Common myeloid progenitor, CD34-positive (primary cell): Measurements from ENCODE around the gene CTBP2.
A peak's percentile ranks its signal among the peaks of the same experiment; 100 is the strongest.
"Not testable (repeated sequence)": the region's sequence is repeated elsewhere in the genome, so short reads cannot be mapped to it uniquely, and the experiment has no call there.

Source experiments
- CTCF ChIA-PET: fragments of 350-600 bp; sonication (Branson Sonifier 250); formaldehyde crosslinking; loops from one replicate; lab custom pipeline; 2021; ENCODE audit warnings: antibody characterized with exemption; lab: Charles Lee
- POLR2A ChIA-PET: fragments of 350-600 bp; sonication (Branson Sonifier 250); formaldehyde crosslinking; loops from one replicate; lab custom pipeline; 2021; ENCODE audit warnings: antibody characterized with exemption; lab: Charles Lee
- DNase-seq, 3 donors: peaks; one replicate each; pipeline versions ENCODE4 v3.0.0 to v3.0.0-alpha.2; 2013
- H3K27ac ChIP-seq, 2 experiments: 1 replicate in 1 of 2; 2 replicates in 1 of 2; pipeline ENCODE4 v1.7.0; 2013; ENCODE audit warnings: inconsistent platforms in 2 of 2, low read length in 2 of 2, mild to moderate bottlenecking in 2 of 2, low read depth in 1 of 2, moderate library complexity in 1 of 2; ENCODE audit not compliant: severe bottlenecking in 2 of 2, insufficient read depth in 1 of 2, poor library complexity in 1 of 2
- H3K27me3 ChIP-seq, 5 experiments: replicated peaks in 2 of 5; 1 replicate in 3 of 5; 2 replicates in 2 of 5; pipeline versions ENCODE4 v1.6.1 to v1.7.0; 2013; ENCODE audit warnings: low read length in 4 of 5, mild to moderate bottlenecking in 2 of 5, moderate library complexity in 2 of 5, inconsistent platforms in 1 of 5; ENCODE audit not compliant: insufficient read depth in 5 of 5, control insufficient read depth in 4 of 5
- H3K36me3 ChIP-seq, 4 experiments: 1 replicate in 2 of 4; 2 replicates in 2 of 4; pipeline versions ENCODE4 v1.6.1 to v1.7.0; 2013; ENCODE audit warnings: low read length in 3 of 4, control low read depth in 1 of 4, mild to moderate bottlenecking in 1 of 4; ENCODE audit not compliant: control insufficient read depth in 4 of 4, insufficient read depth in 4 of 4
- H3K4me1 ChIP-seq, 4 experiments: 1 replicate in 3 of 4; 2 replicates in 1 of 4; pipeline versions ENCODE4 v1.6.1 to v1.7.1; 2013; ENCODE audit warnings: low read length in 3 of 4, mild to moderate bottlenecking in 3 of 4, control low read depth in 1 of 4, inconsistent platforms in 1 of 4, moderate library complexity in 1 of 4; ENCODE audit not compliant: control insufficient read depth in 4 of 4, insufficient read depth in 4 of 4; ENCODE audit errors: control extremely low read depth in 1 of 4
- H3K4me3 ChIP-seq, 7 experiments: 1 replicate in 4 of 7; 2 replicates in 3 of 7; pipeline versions ENCODE4 v1.5.1 to v1.7.0; 2013; ENCODE audit warnings: mild to moderate bottlenecking in 7 of 7, low read length in 6 of 7, moderate library complexity in 6 of 7, inconsistent platforms in 2 of 7, low read depth in 2 of 7, control low read depth in 1 of 7; ENCODE audit not compliant: insufficient read depth in 4 of 7, control insufficient read depth in 1 of 7; ENCODE audit errors: extremely low read depth in 1 of 7
- H3K9me3 ChIP-seq, 5 experiments: 1 replicate in 4 of 5; 2 replicates in 1 of 5; pipeline versions ENCODE4 v1.6.1 to v1.7.1; 2013; ENCODE audit warnings: low read length in 4 of 5, mild to moderate bottlenecking in 2 of 5, inconsistent platforms in 1 of 5, low read depth in 1 of 5, moderate library complexity in 1 of 5; ENCODE audit not compliant: control insufficient read depth in 4 of 5, insufficient read depth in 2 of 5; ENCODE audit errors: control extremely low read depth in 1 of 5
- WGBS: methylation state at CpG from one replicate; pipeline ENCODE4 v1.1.5; 2013; ENCODE audit not compliant: insufficient coverage; 5-methylcytosine and 5-hydroxymethylcytosine counted together

The CTBP2 gene

DNA sequence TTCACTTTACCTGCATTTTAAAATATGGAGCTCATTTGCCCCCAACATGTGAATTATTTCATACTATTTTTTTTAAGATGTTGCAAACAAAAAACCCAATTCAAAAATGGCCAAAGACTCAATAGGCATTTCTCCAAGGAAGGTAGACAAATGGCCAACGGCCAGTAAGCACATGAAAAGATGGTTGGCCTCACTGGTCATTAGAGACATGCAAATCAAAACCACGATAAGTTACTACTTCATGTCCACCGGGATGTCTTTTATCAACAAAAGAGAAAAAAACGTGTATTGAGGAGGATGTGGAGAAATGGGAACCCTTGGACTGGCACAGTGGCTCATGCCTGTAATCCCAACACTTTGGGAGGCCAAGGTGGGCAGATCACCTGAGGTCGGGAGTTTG, 3.4 kb upstream of the CTBP2 start:
- Histone ChIP-seq H3K4me3 (no peak overlapping the region), H3K36me3 (no peaks in the 10 kb centered on the region), H3K9me3 (no peaks in the 10 kb centered on the region), H3K27ac (no peak overlapping the region), H3K27me3 (no peaks in the 10 kb centered on the region), H3K4me1 (peaks cover 0 to 11% (median 10%) of the 10 kb centered on the region in 4 experiments)
- DNase-seq = no peak
- WGBS = 87% methylated on average over 3 of the region's 5 CpGs
- POLR2A ChIA-PET = no interaction called here
- CTCF ChIA-PET = no interaction called here

DNA sequence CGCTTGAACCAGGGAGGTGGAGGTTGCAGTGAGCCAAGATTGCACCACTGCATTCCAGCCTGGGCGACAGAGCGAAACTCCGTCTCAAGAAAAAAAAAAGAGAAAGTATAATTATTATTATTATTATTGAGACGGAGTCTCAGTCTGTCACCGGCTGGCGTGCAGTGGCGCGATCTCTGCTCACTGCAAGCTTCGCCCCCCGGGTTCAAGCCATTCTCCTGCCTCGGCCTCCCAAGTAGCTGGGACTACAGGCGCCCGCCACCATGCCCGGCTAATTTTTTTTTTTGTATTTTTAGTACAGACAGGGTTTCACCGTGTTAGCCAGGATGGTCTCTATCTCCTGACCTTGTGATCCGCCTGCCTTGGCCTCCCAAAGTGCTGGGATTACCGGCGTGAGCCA, 2.9 kb upstream of the CTBP2 start:
- DNase-seq, POLR2A ChIA-PET, H3K36me3 ChIP-seq, H3K27me3 ChIP-seq, H3K27ac ChIP-seq, H3K9me3 ChIP-seq, H3K4me3 ChIP-seq: not testable (repeated sequence)
- peaks cover 0 to 14% (median 12%) of the 10 kb centered on the region in 4 experiments for H3K4me1 ChIP-seq
- WGBS = 99% methylated on average over 8 of the region's 19 CpGs
- CTCF ChIA-PET = interaction anchor here (1.4 kb wide), 1 partner anchor 80 kb away, joined by 3 read pairs; no protein-coding TSS in a partner anchor

- POLR2A ChIA-PET = no interaction called here
These were observed 2.0 kb upstream of the CTBP2 start for GRCh38 chr10:125162120-125162931.

DNA sequence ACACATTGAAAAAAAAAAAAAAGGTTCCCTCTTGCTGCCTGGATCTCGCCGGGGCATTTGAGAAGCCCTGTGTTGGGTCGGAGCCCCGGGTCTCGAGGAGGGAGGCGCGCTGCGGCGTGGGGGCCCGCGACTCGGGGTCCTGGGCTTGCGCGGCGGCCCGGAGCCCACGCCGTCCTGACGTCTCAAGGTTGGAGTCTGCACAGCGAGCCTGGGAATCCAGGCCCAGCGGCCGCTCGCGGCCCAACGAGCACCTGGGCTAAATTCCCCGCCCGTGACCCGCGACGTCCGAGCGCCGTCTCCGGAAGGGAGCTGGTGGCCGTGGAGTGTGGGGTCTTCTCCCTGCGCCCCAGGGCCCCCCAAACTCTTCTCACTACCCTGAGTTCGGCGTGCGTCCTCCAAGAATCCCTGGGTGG, 1.4 kb upstream of the CTBP2 start:
- no peak for DNase-seq
- ChIA-PET POLR2A (no interaction called here), CTCF (no interaction called here)
- Histone ChIP-seq H3K9me3 (no peaks in the 10 kb centered on the region), H3K4me1 (peaks cover 13 to 30% (median 25%) of the 10 kb centered on the region in 4 experiments), H3K27me3 (no peaks in the 10 kb centered on the region), H3K36me3 (no peaks in the 10 kb centered on the region), H3K27ac (peak overlapping the region; percentile 25 to 82), H3K4me3 (peak overlapping the region; percentile 70 to 89 (median 80))
- under 1% methylated on average over 23 of the region's 39 CpGs for WGBS

More at GRCh38 chr10:125162120-125162931, 2.0 kb upstream of the CTBP2 start:
- H3K4me1 ChIP-seq = peaks cover 9 to 23% (median 19%) of the 10 kb centered on the region in 4 experiments
- CTCF ChIA-PET = interaction anchor here (1.4 kb wide), 1 partner anchor 79 kb away, joined by 3 read pairs; no protein-coding TSS in a partner anchor
- WGBS = 58% methylated on average over 46 of the region's 51 CpGs
- no peaks in the 10 kb centered on the region for H3K9me3 ChIP-seq
- peak overlapping the region; percentile 70 to 89 (median 80) for H3K4me3 ChIP-seq
- peak in 1 of 3 donors; percentile 31 for DNase-seq
- peak overlapping the region; percentile 25 to 82 for H3K27ac ChIP-seq
- no peaks in the 10 kb centered on the region for H3K36me3 ChIP-seq
- no peaks in the 10 kb centered on the region for H3K27me3 ChIP-seq

DNA sequence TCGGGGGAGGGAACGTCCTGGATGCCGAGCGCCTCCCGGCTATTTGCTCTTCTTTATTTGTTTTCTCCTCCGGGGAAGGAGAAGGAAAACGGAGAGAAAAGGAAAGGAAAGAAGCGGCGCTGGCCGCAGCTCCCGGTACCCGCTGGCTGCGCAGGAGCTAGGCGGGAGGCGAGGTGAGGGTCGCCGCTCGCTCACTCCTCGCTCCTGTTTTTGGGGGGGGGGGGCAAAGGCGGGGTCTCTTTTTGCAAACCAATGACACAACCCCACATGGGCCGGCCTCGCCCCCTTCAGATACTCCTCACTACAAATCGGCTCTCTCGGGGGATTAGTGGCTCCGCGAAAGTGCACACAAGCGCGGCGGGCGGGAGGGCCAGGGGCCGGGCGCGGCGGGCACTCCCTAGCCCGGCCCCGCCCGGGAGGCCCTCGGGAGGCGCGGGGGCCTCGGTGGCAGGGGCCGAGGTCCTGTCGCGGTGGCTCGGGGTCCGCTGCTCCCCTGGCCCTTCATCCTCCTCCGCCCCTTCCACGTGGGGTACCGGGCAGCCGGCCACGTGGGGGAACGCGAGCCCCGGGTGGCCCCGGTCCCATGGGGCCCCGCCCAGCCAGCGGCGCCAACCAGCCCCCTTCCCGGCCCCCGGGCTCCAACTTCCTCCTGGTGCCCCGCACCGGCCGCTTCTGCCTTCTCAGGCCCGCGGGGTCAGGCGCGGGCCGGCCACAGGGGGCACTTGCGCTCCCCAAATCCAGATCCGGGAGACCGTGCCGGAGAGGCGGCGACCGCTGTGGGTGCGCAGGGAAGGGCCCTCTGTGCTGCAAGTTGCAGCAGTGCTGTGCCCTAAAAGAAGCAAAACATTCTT, 718 bp upstream of the CTBP2 start:
- no peaks in the 10 kb centered on the region for H3K9me3 ChIP-seq
- DNase-seq = peak; percentile 93 to 97 (median 96)
- WGBS = under 1% methylated on average over 54 of the region's 76 CpGs
- peaks cover 17 to 36% (median 31%) of the 10 kb centered on the region in 4 experiments for H3K4me1 ChIP-seq
- ChIA-PET CTCF (no interaction called here), POLR2A (interaction anchor here (0.6 to 0.9 kb wide), 5 partner anchors 14 to 1054 kb away, joined by 3 to 4 read pairs (median 3); no protein-coding TSS in a partner anchor)
- H3K36me3 ChIP-seq = no peaks in the 10 kb centered on the region
- no peaks in the 10 kb centered on the region for H3K27me3 ChIP-seq
- peak overlapping the region; percentile 66 to 82 for H3K27ac ChIP-seq
- peak overlapping the region; percentile 70 to 89 (median 80) for H3K4me3 ChIP-seq

GRCh38 chr10:125159486-125159931, 854 bp downstream of the CTBP2 start:
- Histone ChIP-seq H3K27ac (peak overlapping the region in 1 of 2 experiments; percentile 78), H3K27me3 (no peaks in the 10 kb centered on the region), H3K9me3 (no peaks in the 10 kb centered on the region), H3K36me3 (no peaks in the 10 kb centered on the region), H3K4me3 (peak overlapping the region; percentile 49 to 87 (median 77)), H3K4me1 (peaks cover 21 to 52% (median 45%) of the 10 kb centered on the region in 4 experiments)
- POLR2A ChIA-PET = no interaction called here
- CTCF ChIA-PET = no interaction called here
- peak in 2 of 3 donors; percentile 49 to 67 for DNase-seq
- WGBS = 0% methylated on average over 29 of the region's 66 CpGs
